Keratinocyte (primary cell): ENCODE results near the gene MSL3B.

ENCODE experiments used
- DNase-seq: peaks from one replicate; pipeline ENCODE4 v3.0.0-alpha.2; 2011; ENCODE audit warnings: low read depth, missing footprints, low spot score
- FAIRE-seq: peaks from 2 replicates; lab custom pipeline; 2011; peaks lifted over from hg19 to GRCh38; lab: Jason Lieb, UNC
- H2AFZ ChIP-seq: 2 replicates; pipeline ENCODE4 v1.6.0; 2012; ENCODE audit warnings: low read length, control low read depth, inconsistent platforms; ENCODE audit not compliant: control insufficient read depth
- H3K27ac ChIP-seq: 2 replicates; pipeline ENCODE4 v1.5.1; 2011; ENCODE audit warnings: low read length; ENCODE audit not compliant: control insufficient read depth, insufficient read depth
- H3K27me3 ChIP-seq: 3 replicates; pipeline ENCODE4 v1.6.0; 2011; ENCODE audit warnings: low read length; ENCODE audit not compliant: control insufficient read depth, insufficient read depth; ENCODE audit errors: extremely low read depth
- H3K36me3 ChIP-seq, 2 experiments: 2 replicates in 1 of 2; 3 replicates in 1 of 2; pipeline ENCODE4 v1.5.1; 2011; ENCODE audit warnings: low read length in 2 of 2, mild to moderate bottlenecking in 1 of 2; ENCODE audit not compliant: control insufficient read depth in 2 of 2, insufficient read depth in 2 of 2; ENCODE audit errors: extremely low read depth in 1 of 2
- H3K4me1 ChIP-seq: 3 replicates; pipeline ENCODE4 v1.5.1; 2011; ENCODE audit warnings: low read length; ENCODE audit not compliant: control insufficient read depth, insufficient read depth; ENCODE audit errors: extremely low read depth
- H3K4me2 ChIP-seq: 3 replicates; pipeline ENCODE4 v1.6.0; 2011; ENCODE audit warnings: low read depth, low read length; ENCODE audit not compliant: control insufficient read depth, insufficient read depth; ENCODE audit errors: extremely low read depth
- H3K4me3 ChIP-seq, 3 experiments: fragments of 200-600 bp in 1 of 3; sonication (generic) in 1 of 3; 2 replicates in 2 of 3; 3 replicates in 1 of 3; pipeline ENCODE4 v1.5.1; 2011 to 2016; ENCODE audit warnings: low read length in 3 of 3, mild to moderate bottlenecking in 3 of 3, control low read depth in 2 of 3, inconsistent platforms in 1 of 3, low read depth in 1 of 3, mixed read lengths in 1 of 3, mixed run types in 1 of 3, moderate library complexity in 1 of 3; ENCODE audit not compliant: control insufficient read depth in 2 of 3, insufficient read depth in 2 of 3; ENCODE audit errors: extremely low read depth in 1 of 3
- H3K79me2 ChIP-seq: 2 replicates; pipeline ENCODE4 v1.6.0; 2012; ENCODE audit warnings: low read length; ENCODE audit not compliant: control insufficient read depth, insufficient read depth
- H3K9ac ChIP-seq: 3 replicates; pipeline ENCODE4 v1.6.0; 2011; ENCODE audit warnings: low read length; ENCODE audit not compliant: control insufficient read depth, insufficient read depth; ENCODE audit errors: extremely low read depth
- H3K9me1 ChIP-seq: 3 replicates; pipeline ENCODE4 v1.6.0; 2011; ENCODE audit warnings: low read length; ENCODE audit not compliant: control insufficient read depth, insufficient read depth; ENCODE audit errors: extremely low read depth
- H3K9me3 ChIP-seq: 2 replicates; pipeline ENCODE4 v1.5.1; 2012; ENCODE audit warnings: low read depth, low read length; ENCODE audit not compliant: control insufficient read depth
- H4K20me1 ChIP-seq: 3 replicates; pipeline ENCODE4 v1.6.0; 2011; ENCODE audit warnings: low read length; ENCODE audit not compliant: control insufficient read depth, insufficient read depth; ENCODE audit errors: extremely low read depth
- CTCF ChIP-seq, 3 experiments: IDR thresholded peaks in 1 of 3; conservative IDR thresholded peaks in 1 of 3; optimal IDR thresholded peaks in 1 of 3; 2 replicates in 2 of 3; 3 replicates in 1 of 3; pipeline versions ENCODE3 to v1.5.1; 2011; ENCODE audit warnings: low read length in 3 of 3, mild to moderate bottlenecking in 3 of 3, moderate library complexity in 2 of 3, control low read depth in 1 of 3, inconsistent platforms in 1 of 3; ENCODE audit not compliant: insufficient read depth in 2 of 3; ENCODE audit errors: extremely low read depth in 1 of 3
- EZH2 ChIP-seq: IDR thresholded peaks from one replicate; pipeline ENCODE4 v1.6.1; 2012; ENCODE audit warnings: inconsistent platforms, mild to moderate bottlenecking, low read length, moderate library complexity
- dilution Hi-C: fragments of 300-500 bp; cut with MboI; formaldehyde crosslinking; loops from one replicate; pipeline ENCODE4 v1.7.0; 2020; ENCODE audit warnings: low sequenced_read_pairs; ENCODE audit not compliant: extremely low pct_ligation_motif_present

Gene MSL3B

GRCh38 chr2:233832869-233833311, 35.3 kb downstream of the MSL3B start:
- TF ChIP-seq EZH2 (no peak), CTCF (optimal IDR thresholded peaks at IDR 0.05 in 1 of 3, IDR thresholded peaks at IDR 0.05 in 1 of 3, conservative IDR thresholded peaks at IDR 0.05 in 1 of 3; ENCODE audit: extremely low read depth in 1 of 3, insufficient read depth in 2 of 3, low read length in 3 of 3) (peak; percentile 47 to 80 (median 63))
- no peaks in the 10 kb centered on the region for H3K9me1 ChIP-seq
- H3K4me3 ChIP-seq: no peak overlapping the region
- H2AFZ ChIP-seq: no peak overlapping the region
- no peaks in the 10 kb centered on the region for H3K9me3 ChIP-seq
- no peak overlapping the region for H3K9ac ChIP-seq
- no peaks in the 10 kb centered on the region for H3K27me3 ChIP-seq
- dilution Hi-C loops: no loop called here
- no peak overlapping the region for H3K4me2 ChIP-seq
- FAIRE-seq: peak; percentile 78
- H3K27ac ChIP-seq: no peak overlapping the region
- peaks cover 15% of the 10 kb centered on the region for H3K4me1 ChIP-seq
- no peak for DNase-seq
- H3K36me3 ChIP-seq: peaks cover 0 to 19% of the 10 kb centered on the region in 2 experiments
- H3K79me2 ChIP-seq: peaks cover 8% of the 10 kb centered on the region
- H4K20me1 ChIP-seq: no peaks in the 10 kb centered on the region

DNA sequence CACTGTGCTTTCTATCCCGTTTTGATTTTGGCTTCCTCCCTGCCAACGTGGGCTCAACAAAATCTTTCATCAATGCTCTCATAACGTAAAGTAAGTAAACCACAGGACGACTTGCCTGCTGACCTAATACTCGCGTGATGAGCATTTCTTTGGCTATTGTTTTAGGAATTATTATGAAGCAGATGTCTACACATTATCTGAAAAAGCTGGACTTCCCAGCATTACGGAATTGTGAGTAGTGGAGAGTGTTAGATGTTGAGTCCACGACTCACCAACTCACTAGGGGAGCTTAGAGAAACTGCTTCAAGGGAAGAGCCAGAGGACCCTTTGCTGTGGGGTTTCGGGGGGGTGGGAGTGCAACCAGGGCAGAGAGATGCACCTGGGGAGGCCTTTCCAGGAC, 35.8 kb downstream of the MSL3B start:
- Histone ChIP-seq H3K27me3 (no peaks in the 10 kb centered on the region), H3K9ac (no peak overlapping the region), H3K36me3 (peaks cover 0 to 15% of the 10 kb centered on the region in 2 experiments), H3K27ac (no peak overlapping the region), H3K4me1 (peaks cover 16% of the 10 kb centered on the region), H3K4me3 (no peak overlapping the region), H3K4me2 (no peak overlapping the region), H3K9me3 (no peaks in the 10 kb centered on the region), H2AFZ (no peak overlapping the region), H3K79me2 (peaks cover 4% of the 10 kb centered on the region), H4K20me1 (no peaks in the 10 kb centered on the region), H3K9me1 (no peaks in the 10 kb centered on the region)
- FAIRE-seq: no peak
- dilution Hi-C loops: no loop called here
- no peak for DNase-seq
- TF ChIP-seq EZH2 (no peak), CTCF (optimal IDR thresholded peaks at IDR 0.05 in 1 of 3, IDR thresholded peaks at IDR 0.05 in 1 of 3, conservative IDR thresholded peaks at IDR 0.05 in 1 of 3; ENCODE audit: extremely low read depth in 1 of 3, insufficient read depth in 2 of 3, low read length in 3 of 3) (no peak)
